CD8-positive, alpha-beta memory T cell (primary cell): ENCODE measurements around the gene CEACAM5. TPM values are rescaled to one million over a fixed set of nuclear protein-coding genes. Genes with fewer than 3 reads are reported as not detected.

Source experiments
- CTCF ChIA-PET: fragments of 350-600 bp; sonication (Branson Sonifier 250); formaldehyde crosslinking; loops from one replicate; lab custom pipeline; 2021; ENCODE audit warnings: antibody characterized with exemption; lab: Charles Lee
- POLR2A ChIA-PET: fragments of 350-600 bp; sonication (Branson Sonifier 250); formaldehyde crosslinking; loops from one replicate; lab custom pipeline; 2021; ENCODE audit warnings: antibody characterized with exemption; lab: Charles Lee
- DNase-seq, 5 donors: peaks; one replicate each; pipeline versions ENCODE4 v3.0.0 to v3.0.0-alpha.2; 2020 to 2022; ENCODE audit warnings: mixed read lengths in 1 of 5
- H3K27ac ChIP-seq: one replicate; pipeline ENCODE4 v1.7.0; 2013; ENCODE audit warnings: low read depth, mild to moderate bottlenecking, low read length, moderate library complexity
- H3K27me3 ChIP-seq: 2 replicates; pipeline ENCODE4 v1.7.0; 2013; ENCODE audit warnings: low read length, mild to moderate bottlenecking; ENCODE audit not compliant: insufficient read depth, poor library complexity, severe bottlenecking
- H3K36me3 ChIP-seq: 2 replicates; pipeline ENCODE4 v1.7.0; 2013; ENCODE audit warnings: mild to moderate bottlenecking, low read length, moderate library complexity; ENCODE audit not compliant: insufficient read depth
- H3K4me1 ChIP-seq: 2 replicates; pipeline ENCODE4 v1.7.0; 2013; ENCODE audit warnings: mild to moderate bottlenecking, low read length, moderate library complexity; ENCODE audit not compliant: insufficient read depth
- H3K4me3 ChIP-seq: 2 replicates; pipeline ENCODE4 v1.7.0; 2013; ENCODE audit warnings: mild to moderate bottlenecking, low read length
- H3K9me3 ChIP-seq: 2 replicates; pipeline ENCODE4 v1.7.0; 2013; ENCODE audit warnings: mild to moderate bottlenecking, low read length
- H3K27ac Mint-ChIP-seq, 8 donors: one replicate each; pipeline ENCODE4 v1.8.0; 2020 to 2021; ENCODE audit warnings: mixed read lengths in 8 of 8, mild to moderate bottlenecking in 6 of 8, inconsistent platforms in 3 of 8, moderate library complexity in 3 of 8
- H3K27me3 Mint-ChIP-seq, 2 donors: one replicate each; pipeline ENCODE4 v1.8.0; 2020 to 2021; ENCODE audit warnings: mixed read lengths in 2 of 2, mild to moderate bottlenecking in 1 of 2, moderate library complexity in 1 of 2
- H3K36me3 Mint-ChIP-seq, 3 donors: one replicate each; pipeline ENCODE4 v1.8.0; 2020 to 2021; ENCODE audit warnings: mixed read lengths in 3 of 3, inconsistent platforms in 1 of 3, mild to moderate bottlenecking in 1 of 3
- H3K4me1 Mint-ChIP-seq, 3 donors: one replicate each; pipeline ENCODE4 v1.8.0; 2020 to 2021; ENCODE audit warnings: mixed read lengths in 3 of 3, inconsistent platforms in 1 of 3, mild to moderate bottlenecking in 1 of 3
- H3K4me3 Mint-ChIP-seq, 7 donors: one replicate each; pipeline ENCODE4 v1.8.0; 2020 to 2021; ENCODE audit warnings: mixed read lengths in 7 of 7, mild to moderate bottlenecking in 6 of 7, moderate library complexity in 4 of 7, inconsistent platforms in 2 of 7
- H3K9me3 Mint-ChIP-seq, 5 donors: one replicate each; pipeline ENCODE4 v1.8.0; 2020 to 2022; ENCODE audit warnings: mixed read lengths in 5 of 5, mild to moderate bottlenecking in 3 of 5, moderate library complexity in 2 of 5, inconsistent platforms in 1 of 5
- polyA plus RNA-seq: library from polyadenylated mRNA; unstranded; fragments of 300-500 nt; fragmentation: Illumina TruSeq; gene quantifications from one replicate; pipeline ENCODE4 v1.2.3, GENCODE V29; 2021
- total RNA-seq, 2 experiments: library from RNA; stranded (reverse); gene quantifications; one replicate each; pipeline ENCODE4 v1.2.3, GENCODE V29; 2021

The CEACAM5 gene
- not detected for total RNA-seq
- not detected for polyA plus RNA-seq

GRCh38 chr19:41708481-41708880, at the start of gene CEACAM5:
Gene CEACAM5 (plus strand): TSS chr19:41708626. CDS start chr19:41708732, 106 bp downstream.
- Histone ChIP-seq H3K36me3 (no peaks in the 10 kb centered on the region), H3K27ac (no peak within 1 kb of the TSS), H3K4me1 (no peaks in the 10 kb centered on the region), H3K27me3 (no peaks in the 10 kb centered on the region), H3K4me3 (no peak within 1 kb of the TSS), H3K9me3 (no peaks in the 10 kb centered on the region)
- Mint-ChIP-seq H3K27ac (peak within 1 kb of the TSS in 1 of 8 donors; percentile 54), H3K27me3 (peaks cover 32 to 64% of the 10 kb centered on the region in 2 donors), H3K9me3 (no peaks in the 10 kb centered on the region), H3K36me3 (no peaks in the 10 kb centered on the region), H3K4me3 (peak within 1 kb of the TSS in 1 of 7 donors; percentile 42), H3K4me1 (peaks cover 3 to 9% (median 6%) of the 10 kb centered on the region in 3 donors)
- POLR2A ChIA-PET = no interaction called here
- DNase-seq = no peak
- CTCF ChIA-PET = no interaction called here

GRCh38 chr19:41666075-41666474, 42.4 kb upstream of the CEACAM5 start:
- Histone ChIP-seq H3K27ac (no peak overlapping the region), H3K36me3 (no peaks in the 10 kb centered on the region), H3K4me1 (no peaks in the 10 kb centered on the region), H3K4me3 (no peak overlapping the region), H3K27me3 (no peaks in the 10 kb centered on the region), H3K9me3 (peaks cover 9% of the 10 kb centered on the region)
- ChIA-PET CTCF (no interaction called here), POLR2A (no interaction called here)
- H3K27ac Mint-ChIP-seq = no peak overlapping the region
- DNase-seq = no peak
- peaks cover 20 to 51% (median 42%) of the 10 kb centered on the region in 5 donors for H3K9me3 Mint-ChIP-seq
- peaks cover 34 to 58% of the 10 kb centered on the region in 2 donors for H3K27me3 Mint-ChIP-seq
- peaks cover 0 to 32% (median 3%) of the 10 kb centered on the region in 3 donors for H3K36me3 Mint-ChIP-seq
- no peaks in the 10 kb centered on the region for H3K4me1 Mint-ChIP-seq
- H3K4me3 Mint-ChIP-seq = no peak overlapping the region

GRCh38 chr19:41668315-41668714, 40.1 kb upstream of the CEACAM5 start:
- CTCF ChIA-PET = no interaction called here
- Histone ChIP-seq H3K36me3 (no peaks in the 10 kb centered on the region), H3K4me1 (no peaks in the 10 kb centered on the region), H3K9me3 (peaks cover 9% of the 10 kb centered on the region), H3K4me3 (no peak overlapping the region), H3K27me3 (no peaks in the 10 kb centered on the region), H3K27ac (no peak overlapping the region)
- peaks cover 0 to 21% (median 3%) of the 10 kb centered on the region in 3 donors for H3K36me3 Mint-ChIP-seq
- H3K4me3 Mint-ChIP-seq = no peak overlapping the region
- no peaks in the 10 kb centered on the region for H3K4me1 Mint-ChIP-seq
- DNase-seq = no peak
- H3K27ac Mint-ChIP-seq = no peak overlapping the region
- POLR2A ChIA-PET = no interaction called here
- H3K9me3 Mint-ChIP-seq = peaks cover 20 to 39% (median 36%) of the 10 kb centered on the region in 5 donors
- peaks cover 36 to 62% of the 10 kb centered on the region in 2 donors for H3K27me3 Mint-ChIP-seq

DNA sequence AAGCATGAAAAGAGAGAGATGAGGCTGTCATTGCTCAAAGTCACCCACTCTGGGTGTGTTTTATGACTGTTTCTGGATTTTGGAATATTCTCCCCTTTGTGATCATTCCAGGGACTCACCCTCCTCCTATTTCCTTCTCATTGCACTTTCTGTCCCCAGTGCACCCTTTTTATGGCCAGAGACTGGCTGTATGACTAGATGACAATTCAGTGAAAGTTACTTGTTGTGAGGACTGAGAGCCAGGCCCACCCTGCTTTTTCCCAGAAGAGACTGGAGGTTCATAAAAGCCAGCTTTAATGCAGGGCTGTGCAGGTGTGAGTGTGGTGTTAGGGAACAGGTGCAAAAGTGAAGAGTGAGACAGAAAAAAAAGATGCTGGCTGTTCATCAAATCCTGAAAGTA, 37.7 kb upstream of the CEACAM5 start:
- Histone ChIP-seq H3K9me3 (peaks cover 5% of the 10 kb centered on the region), H3K4me3 (no peak overlapping the region), H3K27ac (no peak overlapping the region), H3K36me3 (no peaks in the 10 kb centered on the region), H3K4me1 (no peaks in the 10 kb centered on the region), H3K27me3 (no peaks in the 10 kb centered on the region)
- H3K27ac Mint-ChIP-seq = no peak overlapping the region
- no peak overlapping the region for H3K4me3 Mint-ChIP-seq
- peaks cover 4 to 20% (median 15%) of the 10 kb centered on the region in 5 donors for H3K9me3 Mint-ChIP-seq
- H3K36me3 Mint-ChIP-seq = peaks cover 0 to 11% (median 0%) of the 10 kb centered on the region in 3 donors
- ChIA-PET CTCF (no interaction called here), POLR2A (interaction anchor here (0.7 kb wide), 1 partner anchor 300 kb away, joined by 3 read pairs; no protein-coding TSS in a partner anchor)
- peaks cover 35 to 71% of the 10 kb centered on the region in 2 donors for H3K27me3 Mint-ChIP-seq
- no peaks in the 10 kb centered on the region for H3K4me1 Mint-ChIP-seq
- no peak for DNase-seq

GRCh38 chr19:41671486-41671885, 36.9 kb upstream of the CEACAM5 start:
- CTCF ChIA-PET = no interaction called here
- Mint-ChIP-seq H3K36me3 (peaks cover 0 to 11% (median 0%) of the 10 kb centered on the region in 3 donors), H3K4me3 (no peak overlapping the region), H3K27me3 (peaks cover 35 to 76% of the 10 kb centered on the region in 2 donors), H3K9me3 (peaks cover 0 to 14% (median 10%) of the 10 kb centered on the region in 5 donors), H3K27ac (no peak overlapping the region), H3K4me1 (no peaks in the 10 kb centered on the region)
- Histone ChIP-seq H3K4me1 (no peaks in the 10 kb centered on the region), H3K27ac (no peak overlapping the region), H3K36me3 (no peaks in the 10 kb centered on the region), H3K27me3 (no peaks in the 10 kb centered on the region), H3K4me3 (no peak overlapping the region), H3K9me3 (no peaks in the 10 kb centered on the region)
- DNase-seq = no peak
- POLR2A ChIA-PET = interaction anchor here (0.7 kb wide), 1 partner anchor 301 kb away, joined by 3 read pairs; no protein-coding TSS in a partner anchor

DNA sequence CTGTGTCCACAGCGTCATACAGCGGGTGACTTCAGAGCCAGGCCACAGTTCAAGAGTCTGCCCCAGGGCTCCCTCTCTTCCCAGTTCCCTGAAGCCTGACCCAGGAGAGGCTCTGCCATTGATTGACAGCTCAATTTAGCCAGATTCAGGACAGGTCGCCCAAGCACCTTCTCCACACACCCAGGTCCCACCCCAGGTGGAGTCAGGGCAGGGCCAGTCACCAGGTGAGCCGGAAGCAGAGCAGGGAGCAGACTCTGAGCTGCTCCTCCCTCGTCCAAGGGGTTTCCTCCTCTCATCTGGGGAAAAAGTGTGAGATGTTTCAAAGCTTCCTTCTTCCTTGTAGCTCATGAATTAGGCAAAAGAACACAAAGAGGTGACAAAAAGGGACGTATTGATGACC, 26.0 kb upstream of the CEACAM5 start:
- H3K4me3 ChIP-seq = no peak overlapping the region
- H3K4me3 Mint-ChIP-seq = no peak overlapping the region
- H3K4me1 ChIP-seq = no peaks in the 10 kb centered on the region
- no peaks in the 10 kb centered on the region for H3K9me3 ChIP-seq
- POLR2A ChIA-PET = no interaction called here
- no peak overlapping the region for H3K27ac Mint-ChIP-seq
- no peak for DNase-seq
- H3K9me3 Mint-ChIP-seq = no peaks in the 10 kb centered on the region
- CTCF ChIA-PET = no interaction called here
- H3K36me3 Mint-ChIP-seq = no peaks in the 10 kb centered on the region
- H3K27me3 ChIP-seq = no peaks in the 10 kb centered on the region
- H3K27me3 Mint-ChIP-seq = peaks cover 20 to 66% of the 10 kb centered on the region in 2 donors
- H3K27ac ChIP-seq = no peak overlapping the region
- H3K36me3 ChIP-seq = no peaks in the 10 kb centered on the region
- H3K4me1 Mint-ChIP-seq = no peaks in the 10 kb centered on the region

- CTCF ChIA-PET = no interaction called here
Measured at GRCh38 chr19:41687419-41687818, 21.0 kb upstream of the CEACAM5 start.

GRCh38 chr19:41688098-41688497, 20.3 kb upstream of the CEACAM5 start, which contains the start of gene CEACAM7:
Gene CEACAM7 (minus strand): TSS chr19:41688270. CDS start chr19:41688165, 105 bp downstream.
- POLR2A ChIA-PET = no interaction called here
- Mint-ChIP-seq H3K4me3 (no peak within 1 kb of the TSS), H3K27ac (peak within 1 kb of the TSS in 2 of 8 donors; percentile 77 to 82), H3K4me1 (no peaks in the 10 kb centered on the region), H3K36me3 (peaks cover 0 to 1% (median 0%) of the 10 kb centered on the region in 3 donors), H3K27me3 (peaks cover 21 to 68% of the 10 kb centered on the region in 2 donors), H3K9me3 (peaks cover 7 to 17% (median 10%) of the 10 kb centered on the region in 5 donors)
- no peak within 1 kb of the TSS for H3K27ac ChIP-seq
- H3K9me3 ChIP-seq = no peaks in the 10 kb centered on the region
- no peak within 1 kb of the TSS for H3K4me3 ChIP-seq
- H3K27me3 ChIP-seq = no peaks in the 10 kb centered on the region
- H3K4me1 ChIP-seq = no peaks in the 10 kb centered on the region
- CTCF ChIA-PET = no interaction called here
- no peak for DNase-seq
- no peaks in the 10 kb centered on the region for H3K36me3 ChIP-seq

More at GRCh38 chr19:41687419-41687818, 21.0 kb upstream of the CEACAM5 start:
- H3K27me3 ChIP-seq = no peaks in the 10 kb centered on the region
- H3K4me3 ChIP-seq = no peak overlapping the region
- DNase-seq = no peak
- peak overlapping the region in 1 of 8 donors; percentile 82 for H3K27ac Mint-ChIP-seq
- H3K4me1 ChIP-seq = no peaks in the 10 kb centered on the region
- H3K9me3 Mint-ChIP-seq = peaks cover under 1 to 10% (median 3%) of the 10 kb centered on the region in 5 donors
- H3K4me3 Mint-ChIP-seq = no peak overlapping the region
- H3K9me3 ChIP-seq = no peaks in the 10 kb centered on the region
- H3K4me1 Mint-ChIP-seq = no peaks in the 10 kb centered on the region
- no peak overlapping the region for H3K27ac ChIP-seq
- peaks cover 21 to 68% of the 10 kb centered on the region in 2 donors for H3K27me3 Mint-ChIP-seq
- POLR2A ChIA-PET = no interaction called here
- peaks cover 0 to 1% (median 0%) of the 10 kb centered on the region in 3 donors for H3K36me3 Mint-ChIP-seq
- H3K36me3 ChIP-seq = no peaks in the 10 kb centered on the region
